ENCODE measurements around the gene TSPAN3.

GRCh38 chr15:77096541-77096940, 25.6 kb upstream of the TSPAN3 start:
- TF ChIP-seq CTCF (IDR thresholded peaks at IDR 0.05) (no peak), EZH2 (IDR thresholded peaks at IDR 0.05; ENCODE audit: borderline replicate concordance, insufficient read depth, low read depth, low read length, poor library complexity, severe bottlenecking) (no peak)

Measured in B cell (primary cell).